PC-9 (cell line): ENCODE results near the gene STARD10. TPM values are rescaled to one million over a fixed set of nuclear protein-coding genes. Genes with fewer than 3 reads are reported as not detected.

Source experiments
- BruUV-seq: library from RNA; stranded (reverse); fragments of 400-500 nt; replicated peaks from 2 replicates; lab custom pipeline; 2021; lab: Mats Ljungman, UMichigan
- CTCF ChIA-PET: fragments of 300-600 bp; sonication (Branson Sonifier 250); formaldehyde crosslinking; loops from one replicate; lab custom pipeline; 2022; ENCODE audit warnings: antibody characterized with exemption; lab: Charles Lee
- POLR2A ChIA-PET: fragments of 300-600 bp; sonication (Branson Sonifier 250); formaldehyde crosslinking; loops from one replicate; lab custom pipeline; 2022; ENCODE audit warnings: antibody characterized with exemption; ENCODE audit not compliant: unreplicated experiment; lab: Charles Lee
- DNase-seq, 2 experiments: peaks; one replicate each; pipeline versions ENCODE4 v3.0.0 to v3.0.0-alpha.2; 2015 to 2022; ENCODE audit warnings: mixed read lengths in 1 of 2
- H2AFZ ChIP-seq: fragments of 200-600 bp; sonication (generic); 2 replicates; pipeline ENCODE4 v1.8.1; 2017; ENCODE audit warnings: antibody characterized with exemption
- H3F3A ChIP-seq: fragments of 200-600 bp; sonication (generic); 2 replicates; pipeline ENCODE4 v1.8.1; 2017; ENCODE audit warnings: antibody characterized with exemption, mild to moderate bottlenecking, low read depth; ENCODE audit not compliant: insufficient read depth
- H3K27ac ChIP-seq: fragments of 200-600 bp; sonication (generic); 2 replicates; pipeline ENCODE4 v1.6.1; 2016; ENCODE audit warnings: mixed run types
- H3K27me3 ChIP-seq: fragments of 200-600 bp; sonication (generic); 2 replicates; pipeline ENCODE4 v1.6.1; 2016; ENCODE audit warnings: low read depth, mixed run types; ENCODE audit not compliant: insufficient read depth
- H3K36me3 ChIP-seq: fragments of 200-600 bp; sonication (generic); 2 replicates; pipeline ENCODE4 v1.6.1; 2016; ENCODE audit warnings: low read depth, mixed run types
- H3K4me1 ChIP-seq: fragments of 200-600 bp; sonication (generic); replicated peaks from 2 replicates; pipeline ENCODE4 v1.6.1; 2016; ENCODE audit warnings: mixed run types; ENCODE audit not compliant: insufficient read depth
- H3K4me2 ChIP-seq: fragments of 200-600 bp; sonication (generic); 2 replicates; pipeline ENCODE4 v1.6.1; 2017; ENCODE audit warnings: mixed run types
- H3K4me3 ChIP-seq: fragments of 200-600 bp; sonication (generic); 2 replicates; pipeline ENCODE4 v1.6.1; 2016; ENCODE audit warnings: mixed run types
- H3K79me2 ChIP-seq: fragments of 200-600 bp; sonication (generic); 2 replicates; pipeline ENCODE4 v1.6.1; 2017; ENCODE audit warnings: low read depth, mixed run types
- H3K9me2 ChIP-seq: fragments of 200-600 bp; sonication (generic); 2 replicates; pipeline ENCODE4 v1.8.1; 2017; ENCODE audit warnings: mild to moderate bottlenecking; ENCODE audit not compliant: insufficient read depth
- H3K9me3 ChIP-seq: fragments of 200-600 bp; sonication (generic); 2 replicates; pipeline ENCODE4 v1.8.1; 2016; ENCODE audit warnings: low read depth; ENCODE audit not compliant: insufficient read depth
- H4K20me1 ChIP-seq: fragments of 200-600 bp; sonication (generic); 2 replicates; pipeline ENCODE4 v1.8.1; 2017; ENCODE audit not compliant: insufficient read depth
- EZH2 ChIP-seq: fragments of 200-600 bp; sonication (generic); IDR thresholded peaks from 2 replicates; pipeline ENCODE4 v1.8.0; 2017; ENCODE audit warnings: antibody characterized with exemption, low read depth
- intact Hi-C: fragments of 100-400 bp; cut with micrococcal nuclease; formaldehyde crosslinking; loops from one replicate; pipeline ENCODE4 v1.10.0; 2022; ENCODE audit not compliant: unreplicated experiment
- total RNA-seq: library from RNA; stranded (reverse); gene quantifications from 2 replicates; pipeline ENCODE4 v1.2.3, GENCODE V29; 2021
- TF ChIP-seq, protein P1 (sequence below): fragments of 200-600 bp; sonication (generic); conservative IDR thresholded peaks from 2 replicates; pipeline ENCODE4 v1.6.1; 2017; ENCODE audit warnings: mixed run types, antibody characterized with exemption, mild to moderate bottlenecking, moderate library complexity

The STARD10 gene
- total RNA-seq, 1 experiment from 2014 or later, result 145 TPM

DNA sequence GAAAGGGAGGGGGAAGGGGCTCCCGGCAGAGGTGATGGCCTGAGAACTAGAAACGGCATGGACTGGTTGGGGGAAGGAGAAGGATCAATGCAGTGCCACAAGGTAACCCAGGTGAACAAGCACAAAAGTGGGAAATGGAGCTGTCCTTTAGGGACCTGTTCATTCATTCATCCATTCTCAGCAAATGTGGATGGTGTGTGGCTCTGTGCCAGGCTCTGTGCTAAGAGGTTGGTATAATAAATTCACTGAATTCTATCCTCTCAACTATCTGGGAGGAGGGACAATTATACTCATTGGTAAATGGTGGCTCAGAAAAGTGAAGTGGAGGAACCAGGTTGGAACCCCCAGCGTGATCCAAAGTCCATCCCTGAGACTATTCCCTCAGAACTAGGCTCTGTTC is 23.0 kb downstream of the STARD10 start:
- no peak overlapping the region for H2AFZ ChIP-seq
- CTCF ChIA-PET, result interaction anchor here (0.6 kb wide), 1 partner anchor 45 kb away, joined by 3 read pairs; no protein-coding TSS in a partner anchor

DNA sequence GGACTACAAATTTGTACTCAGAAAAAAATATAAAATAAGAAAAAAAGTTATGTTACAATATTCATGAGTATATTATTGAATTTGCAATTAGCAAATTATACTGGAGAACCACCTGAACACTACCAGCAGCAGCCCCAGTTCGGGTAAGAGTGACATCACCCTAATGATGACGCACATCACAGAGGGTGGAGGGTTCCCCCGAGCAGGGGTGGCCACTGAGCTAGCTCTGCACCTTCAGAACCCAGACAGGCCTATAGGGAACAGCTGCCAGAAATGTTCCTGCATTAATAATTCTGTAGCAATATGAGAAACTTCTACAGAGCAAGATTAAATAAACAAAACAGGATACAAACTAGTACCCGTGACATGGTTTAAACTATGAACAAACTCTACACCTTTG is 24.2 kb downstream of the STARD10 start:
- CTCF ChIA-PET, result no interaction called here

More for the DNA sequence above, 23.0 kb downstream of the STARD10 start:
- POLR2A ChIA-PET, result interaction anchor here (0.6 to 1.0 kb wide), 2 partner anchors 36 to 382 kb away, joined by 6 to 12 read pairs; no protein-coding TSS in a partner anchor
- Histone ChIP-seq H3K27ac (no peak overlapping the region), H3K9me2 (no peaks in the 10 kb centered on the region), H3K36me3 (no peaks in the 10 kb centered on the region), H3K9me3 (no peaks in the 10 kb centered on the region), H4K20me1 (peaks cover 42% of the 10 kb centered on the region; the same call in 1 of the 2 replicates), H3K4me2 (no peak overlapping the region), H3K4me1 (no peaks in the 10 kb centered on the region), H3K27me3 (no peaks in the 10 kb centered on the region), H3F3A (peaks cover 1% of the 10 kb centered on the region; the same call in 1 of the 2 replicates), H3K4me3 (no peak overlapping the region), H3K79me2 (peaks cover 35% of the 10 kb centered on the region)
- DNase-seq, result no peak
- intact Hi-C loops, result no loop called here
- TF ChIP-seq EZH2, result no peak
- TF ChIP-seq, protein P1, sequence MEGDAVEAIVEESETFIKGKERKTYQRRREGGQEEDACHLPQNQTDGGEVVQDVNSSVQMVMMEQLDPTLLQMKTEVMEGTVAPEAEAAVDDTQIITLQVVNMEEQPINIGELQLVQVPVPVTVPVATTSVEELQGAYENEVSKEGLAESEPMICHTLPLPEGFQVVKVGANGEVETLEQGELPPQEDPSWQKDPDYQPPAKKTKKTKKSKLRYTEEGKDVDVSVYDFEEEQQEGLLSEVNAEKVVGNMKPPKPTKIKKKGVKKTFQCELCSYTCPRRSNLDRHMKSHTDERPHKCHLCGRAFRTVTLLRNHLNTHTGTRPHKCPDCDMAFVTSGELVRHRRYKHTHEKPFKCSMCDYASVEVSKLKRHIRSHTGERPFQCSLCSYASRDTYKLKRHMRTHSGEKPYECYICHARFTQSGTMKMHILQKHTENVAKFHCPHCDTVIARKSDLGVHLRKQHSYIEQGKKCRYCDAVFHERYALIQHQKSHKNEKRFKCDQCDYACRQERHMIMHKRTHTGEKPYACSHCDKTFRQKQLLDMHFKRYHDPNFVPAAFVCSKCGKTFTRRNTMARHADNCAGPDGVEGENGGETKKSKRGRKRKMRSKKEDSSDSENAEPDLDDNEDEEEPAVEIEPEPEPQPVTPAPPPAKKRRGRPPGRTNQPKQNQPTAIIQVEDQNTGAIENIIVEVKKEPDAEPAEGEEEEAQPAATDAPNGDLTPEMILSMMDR, result no peak
- no TSS peak for BruUV-seq

DNA sequence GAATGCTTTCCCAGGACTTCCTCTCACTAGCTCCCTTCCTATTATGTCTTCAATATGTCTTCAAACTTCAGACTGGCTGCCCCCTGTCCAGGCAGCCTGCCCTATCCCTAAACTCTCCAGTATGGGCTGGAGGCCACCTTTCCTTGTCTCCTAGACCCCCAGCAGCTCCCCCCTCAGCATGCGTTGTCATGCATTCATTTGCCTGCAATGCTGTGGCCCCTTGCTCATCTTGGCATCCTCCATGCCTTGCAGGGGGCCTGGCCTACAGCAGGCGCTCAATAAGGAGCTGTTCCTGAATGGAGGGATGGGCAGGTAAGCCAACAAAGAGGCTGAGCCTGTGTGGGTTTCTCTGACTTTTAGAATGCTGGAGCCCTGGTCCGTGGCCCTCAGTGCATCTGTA is 25.3 kb downstream of the STARD10 start:
- Histone ChIP-seq H3K27me3 (no peaks in the 10 kb centered on the region), H3K4me3 (no peak overlapping the region), H3K4me1 (no peaks in the 10 kb centered on the region), H3K27ac (no peak overlapping the region), H2AFZ (no peak overlapping the region), H3K4me2 (no peak overlapping the region), H3F3A (no peaks in the 10 kb centered on the region), H4K20me1 (peaks cover 36% of the 10 kb centered on the region; the same call in 1 of the 2 replicates), H3K9me3 (no peaks in the 10 kb centered on the region), H3K36me3 (no peaks in the 10 kb centered on the region), H3K79me2 (peaks cover 13% of the 10 kb centered on the region), H3K9me2 (no peaks in the 10 kb centered on the region)
- BruUV-seq, result no TSS peak
- no peak for DNase-seq
- intact Hi-C loops, result no loop called here
- no peak for TF ChIP-seq EZH2
- TF ChIP-seq, protein P1, result no peak
- ChIA-PET POLR2A (no interaction called here), CTCF (interaction anchor here (0.6 to 0.7 kb wide), 2 partner anchors 312 to 1682 kb away, joined by 4 to 8 read pairs; no protein-coding TSS in a partner anchor)

More for the DNA sequence above, 24.2 kb downstream of the STARD10 start:
- no peaks in the 10 kb centered on the region for H3K9me3 ChIP-seq
- no peak overlapping the region for H3K4me3 ChIP-seq
- no TSS peak for BruUV-seq
- H3K27ac ChIP-seq, result no peak overlapping the region
- POLR2A ChIA-PET, result interaction anchor here (0.7 to 1.0 kb wide), 2 partner anchors 18 to 35 kb away, joined by 3 to 6 read pairs; no protein-coding TSS in a partner anchor
- no peak overlapping the region for H2AFZ ChIP-seq
- H3K9me2 ChIP-seq, result no peaks in the 10 kb centered on the region
- H4K20me1 ChIP-seq, result peaks cover 36% of the 10 kb centered on the region; the same call in 1 of the 2 replicates
- H3K27me3 ChIP-seq, result no peaks in the 10 kb centered on the region
- H3K36me3 ChIP-seq, result no peaks in the 10 kb centered on the region
- DNase-seq, result no peak
- TF ChIP-seq EZH2, result no peak
- TF ChIP-seq, protein P1, result no peak
- intact Hi-C loops, result no loop called here
- H3K79me2 ChIP-seq, result peaks cover 24% of the 10 kb centered on the region
- H3K4me2 ChIP-seq, result no peak overlapping the region
- no peaks in the 10 kb centered on the region for H3K4me1 ChIP-seq
- H3F3A ChIP-seq, result no peaks in the 10 kb centered on the region
